ENCODE measurements around the gene CARD11.

DNA sequence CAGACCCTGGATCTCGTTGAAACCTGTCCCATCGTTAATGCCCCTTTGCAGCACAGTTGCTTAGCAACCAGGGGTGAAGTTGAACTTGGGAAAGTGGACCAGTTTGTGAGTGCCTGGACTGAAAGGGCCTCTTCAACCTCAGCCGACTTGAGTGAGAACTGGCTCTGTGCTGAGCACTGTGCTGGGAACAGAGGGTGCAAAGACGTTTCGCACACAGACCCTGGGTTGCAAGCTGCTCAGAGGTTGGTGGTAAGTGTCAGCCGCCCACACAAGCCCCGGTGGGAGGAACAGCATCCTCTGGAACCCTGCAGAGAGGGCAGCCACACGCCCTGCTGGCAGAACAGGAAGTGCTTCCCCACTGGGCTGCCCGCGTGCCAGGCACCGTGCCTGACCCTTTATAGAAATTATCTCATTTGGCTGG, 89.2 kb downstream of the CARD11 start:
- TF ChIP-seq, protein P1, sequence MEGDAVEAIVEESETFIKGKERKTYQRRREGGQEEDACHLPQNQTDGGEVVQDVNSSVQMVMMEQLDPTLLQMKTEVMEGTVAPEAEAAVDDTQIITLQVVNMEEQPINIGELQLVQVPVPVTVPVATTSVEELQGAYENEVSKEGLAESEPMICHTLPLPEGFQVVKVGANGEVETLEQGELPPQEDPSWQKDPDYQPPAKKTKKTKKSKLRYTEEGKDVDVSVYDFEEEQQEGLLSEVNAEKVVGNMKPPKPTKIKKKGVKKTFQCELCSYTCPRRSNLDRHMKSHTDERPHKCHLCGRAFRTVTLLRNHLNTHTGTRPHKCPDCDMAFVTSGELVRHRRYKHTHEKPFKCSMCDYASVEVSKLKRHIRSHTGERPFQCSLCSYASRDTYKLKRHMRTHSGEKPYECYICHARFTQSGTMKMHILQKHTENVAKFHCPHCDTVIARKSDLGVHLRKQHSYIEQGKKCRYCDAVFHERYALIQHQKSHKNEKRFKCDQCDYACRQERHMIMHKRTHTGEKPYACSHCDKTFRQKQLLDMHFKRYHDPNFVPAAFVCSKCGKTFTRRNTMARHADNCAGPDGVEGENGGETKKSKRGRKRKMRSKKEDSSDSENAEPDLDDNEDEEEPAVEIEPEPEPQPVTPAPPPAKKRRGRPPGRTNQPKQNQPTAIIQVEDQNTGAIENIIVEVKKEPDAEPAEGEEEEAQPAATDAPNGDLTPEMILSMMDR (IDR thresholded peaks at IDR 0.05) = no peak
- no peak for TF ChIP-seq POLR2A (IDR thresholded peaks at IDR 0.05)
